NCI-H187 (cell line): ENCODE data around the gene OR10AD1.
"Not testable (repeated sequence)": the region's sequence is repeated elsewhere in the genome, so short reads cannot be mapped to it uniquely, and the experiment has no call there.

ENCODE experiments used
- DNase-seq, 2 experiments: peaks; one replicate each; lab custom pipeline; 2025; lab: John Stamatoyannopoulos, UW

The OR10AD1 gene

GRCh38 chr12:48203192-48203591 is at the start of gene OR10AD1:
OR10AD1 (minus strand) TSS chr12:48203292; CDS start chr12:48203292, 0 bp downstream.
- DNase-seq: no peak

GRCh38 chr12:48247181-48247966 is 44.3 kb upstream of the OR10AD1 start:
- DNase-seq: no peak

- no peak for DNase-seq
These were observed 34.1 kb upstream of the OR10AD1 start for GRCh38 chr12:48237162-48237561.

GRCh38 chr12:48235796-48236333 is 32.8 kb upstream of the OR10AD1 start:
- no peak for DNase-seq

GRCh38 chr12:48231169-48231958 is 28.3 kb upstream of the OR10AD1 start:
- DNase-seq: not testable (repeated sequence)

- not testable (repeated sequence) for DNase-seq
These were observed 21.4 kb upstream of the OR10AD1 start for GRCh38 chr12:48224533-48224932.

GRCh38 chr12:48221645-48222044 is 18.6 kb upstream of the OR10AD1 start:
- no peak for DNase-seq

GRCh38 chr12:48220701-48221100 is 17.6 kb upstream of the OR10AD1 start:
- DNase-seq: no peak

GRCh38 chr12:48219631-48220030 is 16.5 kb upstream of the OR10AD1 start:
- no peak for DNase-seq

- DNase-seq: no peak
These were observed 13.7 kb upstream of the OR10AD1 start for GRCh38 chr12:48216785-48217184.

- DNase-seq: not testable (repeated sequence)
These were observed 6.4 kb upstream of the OR10AD1 start for GRCh38 chr12:48209495-48209894.

GRCh38 chr12:48202766-48203165 is 326 bp downstream of the OR10AD1 start:
- DNase-seq: no peak

GRCh38 chr12:48201516-48201915 is 1.6 kb downstream of the OR10AD1 start:
- no peak for DNase-seq

- DNase-seq: no peak
These were observed 2.0 kb downstream of the OR10AD1 start for GRCh38 chr12:48201091-48201490.

GRCh38 chr12:48199774-48200221 is 3.3 kb downstream of the OR10AD1 start:
- no peak for DNase-seq

GRCh38 chr12:48198985-48199384 is 4.1 kb downstream of the OR10AD1 start:
- no peak for DNase-seq

- DNase-seq: no peak
These were observed 4.5 kb downstream of the OR10AD1 start for GRCh38 chr12:48198672-48198971.

- DNase-seq: peak; percentile 92 to 97
These were observed 5.0 kb downstream of the OR10AD1 start for GRCh38 chr12:48197971-48198671.

- DNase-seq: no peak
These were observed 5.5 kb downstream of the OR10AD1 start for GRCh38 chr12:48197549-48197970.

GRCh38 chr12:48194799-48195201 is 8.3 kb downstream of the OR10AD1 start:
- no peak for DNase-seq

GRCh38 chr12:48193623-48194022 is 9.5 kb downstream of the OR10AD1 start:
- no peak for DNase-seq

- no peak for DNase-seq
These were observed 10.2 kb downstream of the OR10AD1 start for GRCh38 chr12:48192861-48193260.
